GM18517 (cell line): ENCODE data around the gene TP53AIP1.

Experiments used
- ATAC-seq: cut with Tn5 transposase; IDR thresholded peaks from one replicate; pipeline ENCODE4 v1.9.1; 2021; ENCODE audit warnings: mild to moderate bottlenecking, moderate library complexity; ENCODE audit not compliant: unreplicated experiment

The TP53AIP1 gene

DNA sequence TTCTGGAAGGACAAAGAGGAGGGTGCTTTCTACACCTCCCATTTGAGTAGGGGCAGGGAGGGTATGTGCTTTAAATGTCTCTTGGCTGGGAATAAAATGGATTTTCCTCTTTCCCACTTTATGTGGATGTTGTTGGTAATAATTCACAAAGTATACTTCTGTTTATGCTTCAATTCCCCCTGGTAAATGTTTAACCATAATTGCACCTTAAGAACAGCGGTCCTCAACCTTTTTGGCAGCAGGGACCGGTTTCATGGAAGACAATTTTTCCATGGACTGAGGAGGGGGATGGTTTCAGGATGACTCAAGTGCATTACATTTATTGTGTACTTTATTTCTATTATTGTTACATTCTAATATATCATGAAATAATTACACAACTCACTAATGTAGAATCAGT lies 4.0 kb upstream of the TP53AIP1 start:
- no peak for ATAC-seq

GRCh38 chr11:128943428-128943976 lies 831 bp upstream of the TP53AIP1 start:
- ATAC-seq, result no peak

DNA sequence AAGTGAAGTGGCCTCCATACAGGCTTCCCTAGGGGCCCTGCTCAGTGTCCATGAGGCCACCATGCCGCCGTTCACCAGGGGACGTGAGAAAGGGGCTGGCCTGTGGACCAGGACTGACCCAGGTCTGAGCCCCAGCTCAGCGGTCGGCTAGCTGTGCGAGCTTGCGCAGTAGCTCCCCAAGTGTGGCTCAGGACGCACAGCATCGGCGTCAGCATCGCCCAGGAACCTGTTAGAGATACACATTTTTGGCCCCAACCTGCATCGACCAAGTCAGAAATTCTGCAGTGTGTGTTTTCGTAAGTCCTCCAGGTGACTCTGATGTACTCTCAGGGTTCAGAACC lies 429 bp downstream of the TP53AIP1 start:
- no peak for ATAC-seq

DNA sequence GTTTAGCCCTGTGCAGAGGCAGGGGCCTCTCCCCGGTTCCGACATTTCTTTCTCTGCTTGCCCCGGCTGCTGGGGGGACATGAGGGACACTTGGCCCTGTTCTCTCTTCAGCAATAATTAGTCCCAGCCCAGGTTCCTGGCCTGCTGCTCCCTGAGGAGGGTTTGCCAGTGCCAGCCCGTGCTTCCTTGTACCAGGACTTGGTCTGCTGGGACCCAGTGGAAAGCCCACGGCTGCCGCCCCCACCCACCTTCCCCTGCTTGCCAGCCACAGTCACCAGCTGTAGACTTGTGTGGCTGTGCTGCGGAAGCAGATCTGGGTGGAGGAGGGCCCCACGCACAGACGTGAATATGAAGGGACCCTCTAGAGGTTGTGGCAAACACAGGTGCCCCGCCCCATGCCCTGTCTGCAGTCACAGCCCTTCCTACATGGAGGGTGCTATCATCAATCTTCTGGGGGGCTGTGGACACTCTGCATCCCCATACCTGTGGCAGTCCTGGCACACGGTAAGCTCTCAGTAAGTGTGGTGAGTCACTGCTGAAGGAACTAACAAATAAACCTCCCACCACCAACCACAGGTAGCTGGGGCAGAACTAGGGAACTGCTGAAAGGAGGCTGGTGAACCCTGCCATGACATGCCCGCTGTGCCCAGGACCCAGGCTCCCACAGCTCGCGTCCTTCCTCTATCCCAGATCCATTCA lies 949 bp downstream of the TP53AIP1 start:
- no peak for ATAC-seq

- ATAC-seq, result no peak
Measured at GRCh38 chr11:128941110-128941509, 1.6 kb downstream of the TP53AIP1 start.

DNA sequence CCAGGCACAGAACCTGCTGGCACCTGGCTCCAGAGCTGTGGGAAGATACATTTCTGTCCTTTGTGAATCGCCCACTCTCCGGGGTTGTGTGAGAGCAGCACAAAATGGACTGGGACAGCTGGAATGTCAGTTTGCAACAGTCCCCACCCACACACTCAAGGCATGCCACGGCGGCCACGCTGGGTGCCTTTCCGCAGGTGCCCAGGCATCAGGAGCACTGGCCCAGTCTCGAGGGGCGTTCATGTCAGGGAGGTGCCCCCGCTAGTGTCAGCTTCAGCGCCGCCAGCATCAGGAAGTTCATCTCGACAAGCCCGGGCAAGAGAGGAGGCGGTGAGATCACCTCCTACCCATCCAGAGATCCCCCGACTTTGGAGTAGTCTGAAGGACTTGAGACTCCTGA lies 2.1 kb downstream of the TP53AIP1 start:
- ATAC-seq, result no peak

DNA sequence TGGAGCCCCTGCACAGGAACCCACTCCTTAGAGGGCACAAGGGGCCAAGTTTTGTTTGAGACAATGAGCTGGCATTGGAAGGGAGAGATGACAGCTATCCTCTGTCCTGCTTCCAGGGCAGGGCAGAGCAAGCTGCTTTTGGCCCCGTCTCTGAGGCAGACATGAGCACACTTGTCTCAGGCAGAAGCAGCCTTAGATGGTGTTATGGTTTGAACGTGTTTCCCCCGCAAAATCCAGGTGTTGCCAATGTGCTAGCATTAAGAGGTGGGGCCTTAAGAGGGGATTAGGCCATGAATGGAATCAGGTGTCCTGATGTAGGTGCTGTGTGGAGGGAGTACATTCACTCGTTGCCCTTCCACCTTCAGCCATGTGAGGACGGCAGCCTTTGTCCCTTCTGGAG lies 2.5 kb downstream of the TP53AIP1 start:
- no peak for ATAC-seq

DNA sequence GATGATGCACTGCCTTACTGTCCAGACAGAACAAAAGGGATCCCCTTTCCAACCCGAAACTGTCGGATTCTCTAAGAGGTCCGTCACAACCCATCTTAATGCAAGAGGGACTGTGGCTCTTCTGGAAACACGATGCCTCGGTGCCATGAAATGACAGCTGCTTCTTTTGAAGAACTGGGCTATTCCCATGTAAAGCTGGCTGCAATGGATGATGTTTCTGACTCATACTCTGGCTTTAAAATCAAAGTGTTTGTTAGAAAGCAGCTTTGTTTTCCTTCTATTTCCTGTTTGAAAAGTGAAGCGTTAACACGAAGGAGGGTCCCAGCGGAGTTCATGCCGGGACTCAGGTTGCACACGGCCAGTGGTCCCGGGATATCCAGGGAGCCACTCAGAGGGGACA lies 3.1 kb downstream of the TP53AIP1 start:
- no peak for ATAC-seq

GRCh38 chr11:128938156-128938885 lies 4.3 kb downstream of the TP53AIP1 start:
- ATAC-seq, result no peak

DNA sequence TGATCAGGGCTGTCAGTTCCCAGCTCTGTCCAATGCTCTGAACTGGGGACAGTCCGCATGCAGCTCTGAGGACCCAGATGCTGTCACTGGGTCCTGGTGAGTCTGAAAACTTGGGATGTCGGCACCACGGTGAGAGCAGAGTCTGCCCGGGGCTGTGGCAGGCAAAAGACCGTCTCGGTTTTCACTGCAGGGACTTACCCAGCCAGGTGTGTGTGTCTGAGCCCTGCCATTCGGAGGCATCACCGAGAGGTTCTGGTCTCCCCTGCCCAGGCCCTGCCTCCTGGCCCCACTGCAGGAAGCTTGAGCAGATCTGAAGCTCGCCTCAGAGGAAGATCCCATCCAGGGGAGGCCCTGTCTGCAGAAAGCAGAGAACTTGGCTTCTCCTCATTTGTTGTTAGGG lies 5.2 kb downstream of the TP53AIP1 start:
- ATAC-seq, result no peak

DNA sequence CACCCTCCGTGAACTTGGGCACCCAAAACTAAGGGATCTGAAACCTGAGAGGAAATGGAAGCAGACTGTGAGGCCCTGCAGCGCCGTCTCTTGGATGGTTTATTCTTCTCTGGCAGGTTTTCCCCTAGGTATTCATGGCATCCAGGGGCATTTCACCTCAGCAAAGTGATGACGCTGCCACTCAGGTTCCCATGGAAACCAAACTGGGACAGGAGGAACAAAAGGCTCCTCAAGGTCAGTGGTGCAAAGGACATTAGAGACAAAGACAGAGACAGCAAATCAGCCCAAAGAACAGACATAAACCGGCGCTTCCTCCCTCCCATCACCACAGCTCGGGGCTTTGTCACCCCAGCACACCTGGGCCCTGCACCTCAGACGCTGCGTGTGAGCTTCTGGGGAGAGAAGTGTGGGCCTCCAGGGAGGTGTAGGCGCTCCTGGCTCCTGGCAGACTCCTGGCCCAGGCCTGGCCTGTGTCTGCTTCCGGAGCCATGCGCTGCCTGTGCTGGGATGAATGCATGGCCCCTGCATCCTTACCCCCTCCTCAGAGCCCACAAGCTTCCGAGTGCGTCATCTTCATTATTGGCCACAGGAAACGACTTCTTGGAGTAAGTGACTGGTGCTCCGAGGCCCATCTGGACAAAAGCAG lies 5.9 kb downstream of the TP53AIP1 start:
- no peak for ATAC-seq

DNA sequence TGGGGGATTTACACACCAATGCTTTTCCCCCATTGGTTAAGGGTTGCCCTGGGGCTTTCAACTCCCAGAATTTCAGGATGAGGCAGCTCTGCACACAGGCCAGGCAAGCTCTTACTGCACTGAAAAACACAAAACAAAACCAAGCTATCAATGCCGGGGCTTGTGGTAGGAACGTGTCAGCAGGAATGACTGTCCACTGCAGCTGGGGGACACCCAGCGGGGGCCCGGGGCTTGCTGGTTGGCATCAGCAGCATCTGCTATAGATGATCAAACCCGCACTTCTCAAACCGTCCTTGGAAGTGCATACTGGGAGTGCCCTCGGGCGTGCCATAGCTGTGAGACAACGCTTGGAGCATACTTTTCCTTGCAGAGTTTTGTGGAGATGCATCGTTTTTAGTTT lies 7.7 kb downstream of the TP53AIP1 start:
- no peak for ATAC-seq

- no peak for ATAC-seq
Measured at GRCh38 chr11:128934351-128934750, 8.3 kb downstream of the TP53AIP1 start.

- ATAC-seq, result no peak
Measured at GRCh38 chr11:128933481-128934178, 9.0 kb downstream of the TP53AIP1 start.

- ATAC-seq, result no peak
Measured at GRCh38 chr11:128931668-128932067, 11.0 kb downstream of the TP53AIP1 start.

DNA sequence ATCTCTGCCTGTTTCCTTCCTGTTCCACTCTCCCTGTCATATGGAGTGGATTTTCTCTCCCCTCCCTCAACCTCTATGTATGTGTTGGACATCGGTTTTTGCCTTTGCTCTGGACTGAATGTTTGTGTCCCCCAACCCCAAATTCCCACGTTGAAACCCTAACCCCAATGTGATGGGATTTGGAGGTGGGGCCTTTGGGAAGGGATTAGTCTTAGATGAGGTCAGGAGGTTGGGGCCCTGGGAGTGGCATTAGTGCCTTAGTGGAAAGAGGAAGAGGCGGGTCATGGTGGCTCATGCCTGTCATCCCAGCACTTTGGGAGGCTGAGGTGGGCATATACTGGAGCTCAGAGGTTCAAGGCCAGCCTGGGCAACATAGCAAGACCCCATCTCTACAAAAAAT lies 11.6 kb downstream of the TP53AIP1 start:
- ATAC-seq, result no peak

DNA sequence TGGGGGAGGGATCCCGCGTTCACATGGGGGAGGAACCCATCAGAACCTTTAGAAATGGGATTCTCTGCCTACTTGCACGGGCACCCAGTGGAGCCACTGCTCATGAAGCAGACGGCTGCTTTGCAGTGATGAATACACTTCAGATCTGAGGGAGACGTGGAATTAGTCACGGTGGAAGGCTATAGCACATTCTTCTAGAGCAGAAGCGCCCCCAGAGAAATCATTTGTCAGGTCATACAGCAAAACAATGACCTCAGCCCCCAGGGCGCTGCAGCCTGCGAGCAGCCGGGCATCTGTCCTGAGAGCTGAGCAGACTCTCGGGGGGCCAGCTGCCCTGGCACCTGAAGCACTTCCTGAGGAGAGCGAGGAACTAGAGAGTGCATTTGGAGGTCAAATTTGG lies 12.7 kb downstream of the TP53AIP1 start:
- no peak for ATAC-seq

DNA sequence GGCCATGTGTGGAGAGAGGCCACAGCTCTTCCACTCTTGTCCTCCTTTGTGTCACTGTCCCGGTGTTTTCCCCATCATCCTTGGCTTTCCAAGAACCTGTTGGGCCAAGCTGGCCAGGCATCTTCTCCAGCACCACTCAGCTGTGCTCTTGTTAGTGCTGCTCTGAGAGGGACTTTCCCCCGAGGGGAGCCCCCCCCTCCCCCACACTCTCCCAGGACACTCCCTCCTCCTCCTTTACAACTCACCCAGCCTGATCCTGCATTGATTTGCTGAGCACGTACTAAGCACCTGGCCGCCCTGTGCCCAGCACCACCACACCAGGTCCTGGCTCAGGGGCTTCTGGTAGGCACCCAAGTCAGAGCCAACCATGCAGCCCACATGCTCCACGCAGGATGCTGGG lies 13.2 kb downstream of the TP53AIP1 start:
- no peak for ATAC-seq

DNA sequence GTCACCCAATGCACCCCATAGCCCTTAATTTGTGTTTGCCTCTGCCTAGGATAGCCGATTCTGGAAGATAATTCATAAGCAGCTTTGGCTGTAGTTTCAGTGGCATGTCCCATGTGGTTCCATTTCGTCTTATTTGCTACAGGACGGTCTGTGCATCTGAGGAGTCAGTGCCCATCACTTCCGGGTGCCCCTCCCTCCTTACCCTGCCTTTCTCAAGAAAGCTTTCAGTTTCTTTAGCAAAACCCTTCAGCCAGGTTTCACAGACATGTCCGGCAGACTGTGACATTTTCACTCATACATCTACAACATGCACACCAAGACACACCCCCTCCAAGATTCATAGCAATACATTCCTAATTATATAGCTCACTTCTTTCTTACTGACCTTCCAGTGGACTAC lies 14.3 kb downstream of the TP53AIP1 start:
- peak; percentile 100 for ATAC-seq

GRCh38 chr11:128927683-128928336 lies 14.9 kb downstream of the TP53AIP1 start:
- no peak for ATAC-seq

GRCh38 chr11:128927108-128927461 lies 15.6 kb downstream of the TP53AIP1 start:
- ATAC-seq, result no peak
